Activated CD4-positive, CD25-positive, alpha-beta regulatory T cell treated with anti-CD3 and anti-CD28 coated beads, Interleukin-2, amount 50 U/mL, for 24 hours (primary cell): ENCODE results near the gene POLN.

Experiments used
- ATAC-seq, 2 donors: fragments of 150-1000 bp; cut with Tn5 transposase; one replicate each; pipeline ENCODE4 v1.10.0; 2021; ENCODE audit warnings: mild to moderate bottlenecking in 1 of 2, moderate library complexity in 1 of 2

POLN gene

DNA sequence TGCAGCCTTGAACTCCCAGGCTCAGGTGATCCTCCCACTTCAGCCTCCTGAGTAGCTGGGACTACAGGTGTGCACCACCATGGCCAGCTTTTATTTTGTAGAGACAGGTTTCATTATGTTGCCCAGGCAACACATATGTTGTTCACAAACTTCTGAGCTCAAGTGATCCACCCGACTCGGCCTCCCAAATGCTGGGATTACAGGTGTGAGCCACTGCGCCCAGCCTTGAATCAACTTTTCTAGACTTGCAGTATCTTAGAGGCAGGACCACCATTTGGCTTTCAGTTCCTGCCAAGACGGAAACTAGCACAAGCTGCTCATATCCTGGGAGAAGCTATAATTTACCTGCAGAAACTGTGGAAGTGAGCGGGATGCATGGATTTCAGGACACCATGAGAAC lies 162.9 kb downstream of the POLN start:
- ATAC-seq, result no peak

DNA sequence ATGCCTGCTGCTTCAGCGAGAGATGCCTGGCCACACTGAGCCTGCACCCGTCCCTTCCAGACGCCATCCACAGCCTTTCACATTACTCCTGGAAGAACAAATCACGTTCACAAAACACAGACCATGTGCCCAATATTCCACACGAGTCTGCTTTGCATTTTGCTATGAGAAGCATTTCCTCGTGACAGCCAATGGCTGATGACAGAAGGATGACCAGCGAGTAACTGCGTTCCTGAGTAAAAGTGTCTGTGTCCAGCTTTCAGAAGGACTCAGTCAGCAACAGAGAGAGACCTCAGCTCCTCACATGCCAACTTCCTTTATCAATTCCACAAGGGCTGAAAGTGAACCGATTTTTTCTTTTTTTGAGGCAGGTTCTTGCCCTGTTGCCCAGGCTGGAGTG lies 163.3 kb downstream of the POLN start:
- ATAC-seq, result no peak

DNA sequence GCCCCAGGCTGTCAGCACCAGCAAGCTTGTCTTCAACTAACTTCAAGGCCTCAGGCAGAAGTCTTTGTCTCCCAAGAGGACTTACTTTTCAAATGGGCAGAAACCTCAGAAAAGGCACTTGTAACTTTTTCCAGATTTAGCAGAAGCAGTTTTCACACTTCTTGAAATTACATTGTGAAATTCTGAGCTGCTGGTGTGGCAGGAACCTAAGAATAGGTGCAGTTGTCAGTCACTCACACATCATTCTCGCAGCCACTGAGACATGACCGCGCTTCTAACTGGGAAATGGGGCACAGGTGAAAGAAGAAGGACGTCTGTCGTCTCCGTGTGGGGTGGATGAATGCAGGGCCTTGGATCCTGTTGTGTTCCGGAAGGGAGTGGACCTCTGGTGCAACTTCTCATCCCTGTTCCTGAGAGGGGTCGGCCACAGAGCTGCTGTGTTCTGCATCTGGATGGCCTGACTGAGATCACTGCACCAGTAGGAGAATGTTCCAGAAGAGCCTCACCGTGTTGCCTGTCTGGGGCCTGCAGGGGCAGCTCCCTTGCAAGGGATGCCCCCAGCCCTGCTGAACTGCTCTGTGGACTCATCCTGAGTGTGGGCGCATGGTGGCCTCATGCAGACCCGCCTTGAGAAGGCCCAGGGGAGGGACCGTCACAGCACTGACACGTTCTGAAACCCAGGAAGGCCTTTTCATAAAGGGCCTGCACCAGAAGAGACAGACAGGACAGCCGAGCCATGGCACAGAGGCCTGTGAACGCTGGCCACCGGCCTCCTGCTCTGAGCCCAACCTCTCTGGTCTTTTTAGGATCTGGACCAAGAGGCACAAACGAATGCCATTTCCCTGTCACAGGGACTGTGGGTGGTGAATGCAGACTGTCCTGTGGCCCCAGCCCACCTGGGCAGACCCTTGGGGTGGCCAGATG lies 164.1 kb downstream of the POLN start:
- ATAC-seq, result no peak

DNA sequence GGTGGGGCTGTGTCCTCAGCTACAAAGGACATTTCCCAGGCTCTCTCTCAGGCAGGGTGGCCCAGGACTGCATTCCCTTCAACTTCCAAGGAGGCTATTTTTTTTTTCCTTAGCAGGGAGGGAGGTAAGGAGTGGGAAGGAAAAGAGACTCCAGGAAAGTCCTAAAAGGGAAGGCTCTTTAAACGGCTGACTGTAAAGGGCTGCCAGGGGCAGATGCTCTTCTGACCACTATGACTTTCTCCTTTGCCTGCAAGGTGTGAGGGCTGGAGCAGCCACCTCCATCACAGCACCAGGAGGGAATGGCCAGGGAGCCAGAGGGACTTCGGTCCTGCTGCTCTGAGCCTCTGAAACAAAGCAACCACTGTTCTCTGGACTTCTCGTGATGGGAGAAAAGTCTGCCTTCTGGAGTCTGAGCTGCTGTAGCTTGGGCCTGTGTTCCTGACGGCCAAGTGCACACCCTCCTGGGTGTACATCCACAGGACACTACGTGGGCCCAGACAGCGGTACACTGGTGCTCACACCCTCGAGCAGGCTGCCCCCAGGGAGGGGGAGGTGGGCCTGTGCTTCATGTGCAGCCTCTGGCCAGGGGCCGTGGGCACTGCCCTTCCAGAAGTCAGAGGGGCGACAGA lies 164.9 kb downstream of the POLN start:
- no peak for ATAC-seq

DNA sequence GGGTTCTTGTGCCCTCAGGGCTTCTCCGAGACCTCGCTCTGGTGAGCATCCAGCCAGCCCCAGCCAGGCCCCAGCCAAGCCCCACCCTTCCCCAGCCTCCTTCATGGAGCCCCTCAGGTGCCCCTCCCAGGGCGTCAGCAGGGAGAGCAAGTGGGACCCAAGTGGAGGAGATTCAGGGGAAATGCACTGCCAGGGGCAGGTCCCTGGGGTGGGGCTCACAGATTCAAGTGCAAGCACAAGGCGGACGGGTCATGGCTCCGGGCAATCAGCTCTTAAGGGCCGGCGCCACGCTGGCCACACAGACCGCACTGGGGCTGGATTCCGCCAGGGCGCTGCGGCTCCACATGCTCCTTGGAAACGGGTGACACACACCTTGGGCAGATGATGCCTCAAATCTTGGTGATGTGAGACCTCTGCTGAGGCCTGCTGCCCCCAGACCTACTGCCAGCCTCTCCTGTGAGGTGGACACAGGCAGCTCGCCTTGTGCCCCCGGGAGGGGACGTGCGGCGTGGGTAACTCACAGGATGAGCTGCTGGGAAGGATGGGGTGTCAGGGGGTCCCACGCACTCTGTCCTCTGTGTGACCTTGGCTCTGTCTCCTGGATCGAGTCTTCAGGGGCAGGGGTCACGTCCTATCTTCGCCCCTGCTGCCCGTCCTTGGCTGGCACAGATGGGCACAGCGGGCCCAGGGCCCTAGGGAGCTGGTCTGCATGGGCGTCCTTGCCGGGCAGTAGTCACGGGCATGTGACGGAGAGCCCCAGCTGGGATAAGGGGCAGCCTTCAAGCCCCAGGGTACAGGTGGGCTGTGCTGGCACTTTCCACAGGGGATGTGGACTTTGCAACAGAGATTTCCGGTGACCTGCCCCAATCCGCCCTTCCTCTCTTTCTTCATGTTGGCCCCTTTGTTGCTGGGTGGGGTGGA lies 165.7 kb downstream of the POLN start:
- no peak for ATAC-seq

DNA sequence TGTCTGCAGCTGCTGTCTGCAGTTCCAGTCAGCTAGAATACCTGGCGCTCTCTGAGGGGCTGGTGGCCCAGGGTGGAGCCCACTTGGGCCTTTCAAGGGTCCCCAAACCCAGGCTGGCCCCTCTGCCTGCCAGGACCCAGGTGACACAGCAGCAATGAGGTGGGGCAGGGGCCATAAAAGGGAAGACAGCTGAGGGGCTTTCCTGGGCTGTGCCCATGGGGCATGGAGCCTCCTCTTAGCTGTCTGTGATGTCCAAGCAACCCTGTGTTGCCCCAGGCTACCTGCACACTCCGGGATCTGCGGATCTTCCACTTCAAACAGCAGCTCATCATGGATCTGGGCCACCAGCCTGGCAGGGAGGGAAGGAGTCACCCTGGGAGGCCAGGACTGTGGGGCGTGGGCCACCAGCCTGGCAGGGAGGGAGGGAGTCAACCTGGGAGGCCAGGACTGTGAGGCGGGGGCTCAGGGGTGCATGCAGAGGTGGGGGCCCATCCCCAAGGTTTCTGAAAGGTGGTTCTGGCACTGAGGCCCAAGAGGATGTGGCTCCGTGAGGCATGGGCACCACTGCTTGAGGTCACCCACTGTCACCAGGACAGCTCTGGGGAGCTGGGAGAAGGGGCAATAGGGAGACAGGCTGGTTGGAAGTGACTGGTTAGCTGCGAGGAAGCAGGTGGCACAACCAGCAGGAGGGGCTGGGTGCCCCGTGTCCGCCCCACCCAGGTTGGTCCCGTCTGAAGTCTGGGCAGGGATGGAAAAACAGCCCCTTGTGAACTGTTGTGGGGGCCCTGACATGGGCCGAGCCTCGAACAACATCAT lies 166.5 kb downstream of the POLN start:
- no peak for ATAC-seq

DNA sequence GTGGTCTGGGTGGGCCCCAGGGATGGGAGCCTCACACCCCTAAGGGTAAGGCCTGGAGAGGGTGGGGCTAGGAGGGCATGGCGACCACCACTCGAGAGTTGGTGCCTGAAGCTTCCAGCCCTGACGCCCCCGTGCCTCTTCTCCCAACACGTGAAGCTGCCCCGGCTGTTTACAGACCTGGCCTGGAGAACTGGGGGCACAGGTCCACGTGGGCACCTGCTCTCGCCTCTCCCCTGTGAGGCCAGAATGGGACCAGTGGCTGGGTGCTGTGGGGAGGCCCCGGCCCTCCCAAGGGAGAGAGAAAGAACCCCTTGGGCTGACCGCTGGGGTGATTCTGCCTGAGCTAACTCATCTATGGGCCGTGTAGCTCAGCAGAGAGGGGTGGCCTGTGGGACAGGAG lies 167.3 kb downstream of the POLN start:
- no peak for ATAC-seq

DNA sequence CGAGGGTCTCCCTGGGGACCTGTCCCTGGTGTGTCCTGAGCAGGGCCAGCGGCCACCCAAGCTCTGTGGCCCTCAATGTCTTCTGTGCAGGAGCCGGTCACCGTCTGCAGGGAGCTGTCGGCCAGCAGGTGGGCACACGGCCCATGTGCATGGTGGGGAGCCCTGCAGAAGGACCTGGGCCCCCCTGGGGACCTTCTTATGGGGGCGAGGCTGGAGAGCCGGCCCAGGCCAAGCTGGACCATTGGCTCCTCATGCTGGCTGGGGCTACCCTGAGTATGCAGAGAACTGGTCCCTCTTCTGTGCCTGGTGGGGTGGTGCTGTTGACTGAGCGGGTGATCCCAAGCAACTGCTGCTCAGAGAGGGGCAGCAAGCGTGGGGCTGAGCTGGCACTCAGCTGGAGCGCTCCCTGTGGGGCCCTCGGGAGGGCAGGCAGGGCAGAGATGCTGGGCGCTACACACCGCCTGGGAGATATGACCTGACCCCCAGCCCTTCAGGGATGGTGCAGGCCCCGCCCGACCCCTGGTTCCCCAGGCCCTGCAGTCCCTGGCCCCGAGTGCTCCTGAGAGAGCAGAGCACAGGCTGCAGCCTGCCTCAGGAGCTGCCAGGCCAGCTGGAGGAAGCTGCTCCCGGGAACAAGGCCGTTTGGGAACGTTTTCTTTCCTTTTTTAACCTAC lies 168.0 kb downstream of the POLN start:
- ATAC-seq, result no peak

DNA sequence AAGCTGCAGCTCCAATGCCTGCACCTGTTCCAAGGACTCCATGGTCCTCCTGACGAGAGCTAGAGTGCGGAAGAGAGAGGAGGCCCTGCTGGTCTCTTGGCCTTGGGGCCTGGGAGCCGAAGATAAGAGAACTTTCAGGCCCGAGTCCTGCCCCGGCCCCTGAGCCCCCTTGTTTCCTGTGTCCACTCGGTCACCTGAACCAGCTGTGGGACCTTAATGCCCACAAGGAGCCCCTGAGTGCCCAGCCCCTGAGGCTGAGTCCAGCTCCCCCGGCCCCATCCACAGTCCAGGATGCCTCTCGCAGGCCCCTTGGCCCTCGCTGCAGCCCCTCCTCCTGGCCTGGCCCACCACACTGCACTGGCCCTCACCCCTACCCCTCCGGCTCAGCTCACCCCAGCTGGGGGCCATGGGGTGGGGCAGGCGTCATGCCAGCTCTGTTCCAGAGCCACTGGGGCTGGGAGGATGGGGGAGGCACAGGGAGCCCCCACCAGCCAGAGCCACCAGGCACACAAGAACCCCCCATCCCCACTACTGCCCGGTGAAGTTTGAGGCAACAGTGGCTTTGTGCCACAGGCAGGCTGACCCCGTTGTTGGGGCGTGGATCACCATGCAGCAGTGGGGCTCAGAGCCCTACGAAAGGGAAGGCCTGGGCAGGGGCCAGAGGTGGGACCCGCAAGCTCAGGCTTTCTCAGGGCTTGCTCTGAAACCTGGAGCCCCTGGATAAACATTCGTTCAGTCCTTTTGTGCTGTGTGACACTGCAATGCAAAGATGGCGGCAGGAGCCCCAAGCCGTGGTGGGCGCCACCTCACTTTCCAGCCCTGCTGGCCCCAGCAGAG lies 168.7 kb downstream of the POLN start:
- ATAC-seq, result no peak

DNA sequence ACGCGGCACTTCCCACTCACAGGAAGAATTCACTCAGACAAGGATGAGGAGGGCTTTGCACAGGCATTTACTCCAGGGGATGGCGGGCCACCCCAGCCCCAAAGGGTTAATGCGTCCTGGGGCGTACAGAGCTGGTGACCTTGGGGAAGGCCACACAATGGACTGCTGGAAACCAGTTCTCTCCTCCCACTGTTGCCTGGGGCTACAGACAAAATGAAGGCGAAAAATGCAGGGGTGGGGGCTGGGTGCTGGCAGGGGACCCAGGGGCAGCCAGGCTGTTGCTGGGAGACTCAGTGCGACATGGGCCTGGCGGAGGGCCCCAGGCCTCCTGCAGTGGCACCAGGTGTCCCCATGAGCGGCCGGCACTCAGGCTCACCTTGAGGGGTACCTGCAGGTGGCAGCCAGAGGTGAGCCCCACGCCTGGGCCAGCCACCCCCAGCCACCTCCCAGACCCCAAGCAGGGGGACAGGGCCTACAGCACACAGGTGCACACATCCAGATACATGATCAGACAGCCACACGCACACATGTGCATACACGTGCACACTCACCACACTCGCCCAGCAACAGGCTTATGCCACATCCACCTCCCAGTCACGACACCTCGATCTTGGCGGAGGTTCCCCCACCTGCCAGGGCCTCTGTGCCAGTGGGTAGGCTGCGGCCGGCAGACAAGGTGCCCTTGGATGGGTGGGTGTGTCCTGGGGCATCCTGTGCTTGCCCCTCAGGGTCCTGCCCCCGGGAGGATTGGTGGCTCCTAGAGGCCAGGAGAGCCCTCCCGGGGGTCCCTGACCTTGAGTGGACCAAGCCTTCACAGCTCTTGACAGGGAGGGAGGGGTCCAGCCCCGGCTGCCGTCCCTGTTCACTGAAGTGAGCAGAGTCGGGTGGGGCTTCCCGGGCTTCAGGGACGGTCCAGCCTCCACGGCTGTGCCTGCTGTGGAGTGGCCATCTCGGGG lies 169.7 kb downstream of the POLN start:
- no peak for ATAC-seq

DNA sequence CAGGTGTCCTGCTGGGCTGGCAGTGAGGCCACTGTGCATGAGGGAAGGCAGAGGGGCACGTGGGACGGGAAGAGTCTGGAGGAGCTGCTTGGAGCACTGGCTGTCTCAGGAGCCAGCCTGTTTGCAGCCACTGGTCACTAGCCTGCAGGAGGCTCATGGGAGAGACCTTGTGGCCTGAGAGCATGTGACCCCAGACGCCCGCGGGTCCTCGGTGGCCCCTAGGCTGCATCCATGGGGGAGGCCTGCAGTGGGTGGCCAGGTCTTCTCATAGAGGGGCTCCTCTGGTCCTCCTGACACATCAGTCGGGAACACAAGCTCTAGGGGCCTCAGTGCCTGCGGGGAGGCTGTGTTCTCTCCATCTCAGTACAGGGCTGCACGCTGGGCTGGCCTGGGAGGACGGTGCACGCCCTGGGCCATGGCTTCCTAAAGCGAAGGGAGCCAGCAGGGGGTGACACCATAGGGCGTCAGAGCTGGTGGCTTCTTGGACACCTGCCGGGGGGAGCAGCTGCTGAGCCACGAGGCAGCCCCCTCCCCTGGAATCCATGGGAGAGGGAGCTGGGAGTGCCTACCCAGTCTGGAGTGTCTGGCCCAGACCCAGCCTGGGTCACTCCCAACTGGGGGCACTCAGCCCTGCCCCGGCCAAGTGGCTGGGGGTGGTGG lies 170.5 kb downstream of the POLN start:
- ATAC-seq, result no peak

DNA sequence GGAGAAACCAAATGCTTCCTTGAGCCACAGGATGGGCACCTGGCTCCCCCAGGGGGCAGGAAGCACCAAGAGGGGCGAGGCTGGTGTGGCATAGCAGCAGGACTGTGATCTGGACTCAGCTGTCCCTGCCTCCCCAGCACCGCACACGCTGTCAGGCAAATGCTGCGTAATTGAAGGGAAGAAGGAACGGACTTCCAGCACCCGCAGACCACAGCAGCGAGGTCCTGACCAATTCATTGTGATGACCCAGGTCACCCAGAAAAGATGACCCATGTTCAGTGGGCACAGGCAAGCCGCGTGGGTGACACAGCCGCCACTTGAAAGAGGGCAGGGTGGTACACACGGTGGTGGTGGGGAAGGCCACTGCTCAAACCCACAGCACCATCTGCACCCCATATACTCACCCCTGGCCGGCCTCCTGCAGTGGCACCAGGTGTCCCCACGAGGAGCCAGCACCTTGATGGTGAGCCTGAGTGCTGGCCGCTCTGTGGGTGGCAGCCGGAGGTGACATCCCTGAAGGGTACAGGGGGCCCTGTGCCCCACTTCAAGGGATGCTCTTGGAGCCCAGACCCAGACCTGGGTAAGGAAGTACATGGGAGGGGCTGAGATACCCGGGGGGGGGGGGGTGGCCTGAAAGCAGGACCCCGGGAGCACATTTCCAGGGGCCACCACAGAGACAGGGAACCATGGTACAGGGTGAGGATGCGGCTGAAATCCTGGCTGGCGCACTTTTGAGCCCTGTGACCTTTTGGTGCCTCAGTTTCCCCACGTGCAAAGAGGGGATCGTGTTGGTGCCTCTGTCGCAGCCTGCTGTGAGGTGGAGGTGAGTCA lies 171.3 kb downstream of the POLN start:
- ATAC-seq, result no peak

DNA sequence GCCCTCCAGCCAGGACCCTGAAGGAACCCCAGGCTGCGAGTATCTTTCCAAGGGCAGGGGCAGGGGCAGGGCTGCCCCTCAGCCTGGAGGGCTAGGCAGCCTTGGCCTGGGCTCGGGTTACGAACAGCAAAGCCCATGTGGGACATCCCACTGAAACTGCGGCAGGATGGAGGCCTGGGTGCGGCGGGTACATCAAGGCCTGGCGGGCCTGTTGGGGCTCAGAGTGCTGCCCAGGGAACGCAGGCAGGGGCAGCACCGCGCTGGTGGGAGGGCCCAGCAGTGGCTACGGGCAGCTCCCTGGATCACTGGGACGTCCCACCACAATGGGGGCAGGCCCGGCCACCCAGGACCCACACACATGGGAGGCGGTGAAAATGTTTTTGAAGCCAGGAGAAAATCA lies 171.9 kb downstream of the POLN start:
- ATAC-seq, result no peak

DNA sequence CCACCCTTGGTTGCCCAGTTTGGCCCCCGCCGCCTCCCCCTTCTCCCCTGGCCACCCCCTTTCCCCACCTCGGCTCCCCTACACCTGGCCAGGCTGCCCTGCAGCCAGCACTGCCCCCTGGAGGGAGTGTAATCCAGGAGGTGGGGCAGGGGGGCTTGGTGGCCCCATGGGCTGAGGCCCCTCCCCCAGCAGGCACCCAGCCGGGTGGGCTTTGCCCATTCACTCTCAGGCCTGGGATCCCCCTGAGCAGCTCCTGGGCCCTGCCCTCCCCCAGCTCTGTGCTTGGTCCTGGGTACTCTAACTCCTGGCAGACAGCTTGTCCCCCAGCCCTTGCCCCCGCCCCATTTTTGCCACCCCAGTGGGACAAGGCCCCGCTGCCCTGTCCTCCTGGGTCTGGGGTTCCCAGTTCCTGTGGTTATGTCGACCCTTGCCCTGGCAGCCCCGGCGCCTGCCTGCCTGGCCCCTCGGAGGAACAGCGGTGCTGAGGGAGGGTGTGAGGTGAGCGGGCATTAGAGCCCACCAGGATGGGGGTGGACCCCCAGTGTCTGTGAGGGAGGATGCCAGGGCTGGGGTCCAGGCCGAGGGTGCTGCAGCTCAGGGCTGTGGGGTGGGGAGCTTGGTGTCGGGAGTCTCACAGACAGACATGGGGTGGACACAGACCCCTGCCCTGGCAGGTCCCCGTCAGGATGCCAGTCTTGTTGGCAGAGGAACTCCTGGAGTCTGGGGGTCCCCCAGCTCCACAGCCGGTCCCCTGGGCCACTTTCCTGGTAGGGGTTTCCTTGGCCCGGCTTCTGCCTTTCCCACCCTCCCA lies 172.6 kb downstream of the POLN start:
- no peak for ATAC-seq

DNA sequence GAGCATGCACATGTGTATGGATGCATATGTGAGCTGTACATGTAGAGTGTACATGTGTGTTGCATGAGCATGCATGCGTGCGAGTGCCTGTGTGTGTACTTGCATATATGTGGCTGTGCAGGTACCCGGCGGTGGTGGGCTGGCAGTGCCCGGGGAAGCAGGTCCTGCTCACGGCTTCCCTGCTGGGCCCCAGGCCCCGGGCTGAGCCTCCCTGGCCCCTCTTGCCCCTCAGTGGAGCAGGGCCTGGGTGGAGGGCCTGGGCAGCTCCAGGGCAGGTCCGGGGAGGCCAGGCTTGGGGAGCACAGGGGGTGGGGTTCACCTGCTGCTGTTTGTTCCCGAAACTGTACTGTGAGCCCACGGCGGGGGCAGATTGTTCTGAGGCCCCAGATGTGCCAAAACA lies 173.4 kb downstream of the POLN start:
- no peak for ATAC-seq

DNA sequence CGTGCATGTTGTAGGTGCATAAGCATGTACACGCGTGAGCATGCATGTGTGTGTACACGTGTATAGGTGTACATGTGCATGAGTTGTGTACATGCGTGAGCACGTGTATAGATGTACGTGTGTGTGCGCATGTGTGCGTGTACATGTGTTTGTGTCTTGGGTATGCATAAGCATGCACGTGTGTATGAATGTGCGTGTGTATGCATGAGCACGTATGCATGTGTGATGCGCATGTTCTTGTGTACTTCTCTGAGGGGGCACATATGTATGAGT lies 173.8 kb downstream of the POLN start:
- ATAC-seq, result no peak

DNA sequence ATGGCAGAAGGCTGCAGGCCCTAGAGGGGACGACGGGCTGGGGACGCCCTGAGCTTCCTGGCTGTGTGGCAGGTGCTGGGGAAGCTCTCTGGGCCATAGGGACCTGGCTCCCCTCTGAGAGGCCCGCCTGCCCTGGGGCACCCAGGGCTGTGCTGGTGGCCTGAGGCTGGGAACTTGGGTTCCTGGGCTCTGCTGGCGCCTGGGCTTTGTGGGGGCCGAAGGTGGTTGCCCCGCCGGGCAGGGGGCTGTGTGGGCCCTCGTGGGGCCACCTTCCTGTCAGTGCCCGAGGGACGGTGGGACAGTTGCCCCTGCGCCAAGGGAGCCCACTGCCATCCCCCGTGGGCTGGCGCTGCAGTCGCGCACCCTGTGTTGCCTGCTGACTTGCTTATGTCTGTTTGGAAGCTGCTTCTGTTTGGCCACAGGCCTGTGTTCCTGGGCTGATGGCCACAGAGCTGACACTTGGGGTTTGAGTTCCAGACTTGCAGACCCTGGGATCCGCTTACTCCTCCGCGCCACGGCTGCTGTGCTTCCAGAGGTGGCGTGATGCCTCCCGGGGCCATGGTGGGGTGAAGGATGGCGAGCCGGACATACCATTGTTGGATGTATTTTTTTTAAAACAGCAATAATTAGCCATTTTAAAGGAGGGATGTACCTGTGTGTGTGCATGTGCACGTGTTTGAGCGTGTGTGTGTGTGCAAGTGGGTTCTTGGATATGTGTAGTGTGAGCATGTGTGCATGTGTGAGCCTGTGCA lies 174.3 kb downstream of the POLN start:
- no peak for ATAC-seq
